WTC11 (cell line): Measurements from ENCODE around the gene TAF15. TPM values are rescaled to one million over a fixed set of nuclear protein-coding genes. Genes with fewer than 3 reads are reported as not detected.

ENCODE experiments used
- ATAC-seq: fragments of 200-7000 bp; cut with Tn5 transposase; 2 replicates; pipeline ENCODE4 v1.10.0; 2021; ENCODE audit warnings: mild to moderate bottlenecking, moderate library complexity
- CTCF ChIA-PET: fragments of 300-600 bp; sonication (Branson Sonifier 250); formaldehyde crosslinking; loops from one replicate; lab custom pipeline; 2021; ENCODE audit warnings: antibody characterized with exemption; lab: Charles Lee
- POLR2A ChIA-PET: fragments of 350-600 bp; sonication (Branson Sonifier 250); formaldehyde crosslinking; loops from one replicate; lab custom pipeline; 2021; ENCODE audit warnings: antibody characterized with exemption; lab: Charles Lee
- DNase-seq: peaks from one replicate; pipeline ENCODE4 v3.0.0; 2021; ENCODE audit warnings: low spot score
- H3K27ac Mint-ChIP-seq: 2 replicates; pipeline ENCODE4 v1.8.0; 2021; ENCODE audit warnings: mixed read lengths
- H3K27me3 Mint-ChIP-seq: 2 replicates; pipeline ENCODE4 v1.8.0; 2021; ENCODE audit warnings: low read depth, mild to moderate bottlenecking, moderate library complexity, mixed read lengths
- H3K36me3 Mint-ChIP-seq: 2 replicates; pipeline ENCODE4 v1.8.0; 2021; ENCODE audit warnings: mixed read lengths
- H3K4me1 Mint-ChIP-seq: 2 replicates; pipeline ENCODE4 v1.8.0; 2022; ENCODE audit warnings: mixed read lengths
- H3K4me3 Mint-ChIP-seq: 2 replicates; pipeline ENCODE4 v1.8.0; 2021; ENCODE audit warnings: mild to moderate bottlenecking, moderate library complexity, mixed read lengths
- H3K9me3 Mint-ChIP-seq: 2 replicates; pipeline ENCODE4 v1.8.0; 2021; ENCODE audit warnings: mixed read lengths
- CREB1 ChIP-seq: sonication (generic); formaldehyde crosslinking; IDR thresholded peaks from 2 replicates; pipeline ENCODE4 v1.8.0; 2023; ENCODE audit warnings: mild to moderate bottlenecking, missing genetic modification reagents
- GRHL2 ChIP-seq: fragments of 250-450 bp; sonication (Bioruptor Pico); IDR thresholded peaks from 2 replicates; pipeline ENCODE4 v1.8.0; 2022; ENCODE audit warnings: mild to moderate bottlenecking, moderate library complexity; ENCODE audit not compliant: insufficient replicate concordance, severe bottlenecking
- JUN ChIP-seq: sonication (generic); formaldehyde crosslinking; IDR thresholded peaks from 2 replicates; pipeline ENCODE4 v1.8.0; 2023; ENCODE audit warnings: mild to moderate bottlenecking, missing genetic modification reagents
- NFATC4 ChIP-seq: fragments of 250-450 bp; sonication (Bioruptor Pico); IDR thresholded peaks from 2 replicates; pipeline ENCODE4 v1.9.0; 2021; ENCODE audit warnings: mild to moderate bottlenecking
- NR1H2 ChIP-seq: sonication (generic); formaldehyde crosslinking; IDR thresholded peaks from 2 replicates; pipeline ENCODE4 v1.9.0; 2021; ENCODE audit warnings: mild to moderate bottlenecking, moderate library complexity, missing genetic modification reagents
- ZNF121 ChIP-seq: sonication (generic); formaldehyde crosslinking; IDR thresholded peaks from 2 replicates; pipeline ENCODE4 v1.8.0; 2023; ENCODE audit warnings: missing genetic modification reagents
- ZNF219 ChIP-seq: sonication (generic); formaldehyde crosslinking; IDR thresholded peaks from 2 replicates; pipeline ENCODE4 v1.8.0; 2023; ENCODE audit warnings: missing genetic modification reagents, mild to moderate bottlenecking, borderline replicate concordance
- ZNF317 ChIP-seq: sonication (generic); formaldehyde crosslinking; IDR thresholded peaks from 2 replicates; pipeline ENCODE4 v1.8.1; 2023; ENCODE audit warnings: low read depth, mild to moderate bottlenecking, moderate library complexity, missing genetic modification reagents, borderline replicate concordance
- total RNA-seq: library from RNA; stranded (reverse); gene quantifications from 3 replicates; pipeline ENCODE4 v1.2.3, GENCODE V29; 2021
- TF ChIP-seq, protein P1 (sequence below): fragments of 250-450 bp; sonication (Bioruptor Pico); IDR thresholded peaks from 2 replicates; pipeline ENCODE4 v1.9.0; 2021; ENCODE audit warnings: mild to moderate bottlenecking
- TF ChIP-seq, protein P2 (sequence below): fragments of 250-450 bp; sonication (Bioruptor Pico); IDR thresholded peaks from 2 replicates; pipeline ENCODE4 v1.8.0; 2021; ENCODE audit warnings: mild to moderate bottlenecking
- TF ChIP-seq, protein P3 (sequence below): sonication (generic); formaldehyde crosslinking; IDR thresholded peaks from 2 replicates; pipeline ENCODE4 v1.8.0; 2023; ENCODE audit warnings: mild to moderate bottlenecking, missing genetic modification reagents
- TF ChIP-seq, protein P4 (sequence below): sonication (generic); formaldehyde crosslinking; IDR thresholded peaks from 2 replicates; pipeline ENCODE4 v1.8.0; 2023; ENCODE audit warnings: missing genetic modification reagents, mild to moderate bottlenecking, borderline replicate concordance
- TF ChIP-seq, protein P5 (sequence below): fragments of 250-450 bp; sonication (Bioruptor Pico); IDR thresholded peaks from 2 replicates; pipeline ENCODE4 v1.9.0; 2021; ENCODE audit warnings: mild to moderate bottlenecking, borderline replicate concordance
- TF ChIP-seq, protein P6 (sequence below): fragments of 250-450 bp; sonication (Bioruptor Pico); conservative IDR thresholded peaks from 2 replicates; pipeline ENCODE4 v1.9.0; 2021; ENCODE audit warnings: mild to moderate bottlenecking

The TAF15 gene
- total RNA-seq, 1 experiment from 2014 or later = 273 TPM

DNA sequence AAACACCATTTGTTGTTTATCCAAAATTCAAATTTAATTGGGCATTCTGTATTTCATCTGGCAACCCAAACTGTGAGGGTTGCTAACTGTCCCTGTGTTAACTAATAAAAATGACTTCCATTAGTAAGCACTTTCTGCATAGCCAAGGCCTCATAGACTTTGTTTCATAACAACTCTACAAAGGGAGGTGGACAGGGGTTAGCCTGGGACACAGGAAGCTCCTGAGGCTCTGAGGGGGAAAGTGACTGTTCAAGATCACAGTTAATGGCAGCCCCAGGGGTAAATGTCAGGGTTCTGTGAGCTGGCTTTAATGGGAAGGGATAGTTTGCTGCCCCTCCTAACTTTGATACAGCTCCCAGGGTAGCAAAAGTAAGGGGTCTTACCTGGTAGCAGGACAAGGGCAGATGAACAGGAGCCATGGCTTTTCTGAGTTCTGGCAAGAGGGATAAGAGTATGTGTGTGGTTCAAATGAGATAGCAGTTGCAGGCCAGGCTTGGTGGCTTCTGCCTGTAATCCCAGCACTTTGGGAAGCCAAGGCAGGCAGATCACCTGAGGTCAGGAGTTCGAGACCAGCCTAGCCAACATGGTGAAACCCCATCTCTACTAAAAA is 57.2 kb downstream of the TAF15 start:
- H3K27ac Mint-ChIP-seq = no peak overlapping the region
- no peak overlapping the region for H3K4me3 Mint-ChIP-seq
- POLR2A ChIA-PET = interaction anchor here (0.8 kb wide), 1 partner anchor 12 kb away, joined by 3 read pairs; no protein-coding TSS in a partner anchor
- H3K36me3 Mint-ChIP-seq = no peaks in the 10 kb centered on the region
- DNase-seq (no peak), ATAC-seq (no peak)
- peaks cover 6% of the 10 kb centered on the region for H3K4me1 Mint-ChIP-seq
- CTCF ChIA-PET = no interaction called here
- TF ChIP-seq, protein P1, sequence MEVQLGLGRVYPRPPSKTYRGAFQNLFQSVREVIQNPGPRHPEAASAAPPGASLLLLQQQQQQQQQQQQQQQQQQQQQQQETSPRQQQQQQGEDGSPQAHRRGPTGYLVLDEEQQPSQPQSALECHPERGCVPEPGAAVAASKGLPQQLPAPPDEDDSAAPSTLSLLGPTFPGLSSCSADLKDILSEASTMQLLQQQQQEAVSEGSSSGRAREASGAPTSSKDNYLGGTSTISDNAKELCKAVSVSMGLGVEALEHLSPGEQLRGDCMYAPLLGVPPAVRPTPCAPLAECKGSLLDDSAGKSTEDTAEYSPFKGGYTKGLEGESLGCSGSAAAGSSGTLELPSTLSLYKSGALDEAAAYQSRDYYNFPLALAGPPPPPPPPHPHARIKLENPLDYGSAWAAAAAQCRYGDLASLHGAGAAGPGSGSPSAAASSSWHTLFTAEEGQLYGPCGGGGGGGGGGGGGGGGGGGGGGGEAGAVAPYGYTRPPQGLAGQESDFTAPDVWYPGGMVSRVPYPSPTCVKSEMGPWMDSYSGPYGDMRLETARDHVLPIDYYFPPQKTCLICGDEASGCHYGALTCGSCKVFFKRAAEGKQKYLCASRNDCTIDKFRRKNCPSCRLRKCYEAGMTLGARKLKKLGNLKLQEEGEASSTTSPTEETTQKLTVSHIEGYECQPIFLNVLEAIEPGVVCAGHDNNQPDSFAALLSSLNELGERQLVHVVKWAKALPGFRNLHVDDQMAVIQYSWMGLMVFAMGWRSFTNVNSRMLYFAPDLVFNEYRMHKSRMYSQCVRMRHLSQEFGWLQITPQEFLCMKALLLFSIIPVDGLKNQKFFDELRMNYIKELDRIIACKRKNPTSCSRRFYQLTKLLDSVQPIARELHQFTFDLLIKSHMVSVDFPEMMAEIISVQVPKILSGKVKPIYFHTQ (CRISPR knock-in tag) = no peak
- no peak for TF ChIP-seq CREB1 (CRISPR knock-in tag)
- TF ChIP-seq NFATC4 (CRISPR knock-in tag) = no peak
- TF ChIP-seq ZNF219 (CRISPR knock-in tag) = no peak
- TF ChIP-seq, protein P2, sequence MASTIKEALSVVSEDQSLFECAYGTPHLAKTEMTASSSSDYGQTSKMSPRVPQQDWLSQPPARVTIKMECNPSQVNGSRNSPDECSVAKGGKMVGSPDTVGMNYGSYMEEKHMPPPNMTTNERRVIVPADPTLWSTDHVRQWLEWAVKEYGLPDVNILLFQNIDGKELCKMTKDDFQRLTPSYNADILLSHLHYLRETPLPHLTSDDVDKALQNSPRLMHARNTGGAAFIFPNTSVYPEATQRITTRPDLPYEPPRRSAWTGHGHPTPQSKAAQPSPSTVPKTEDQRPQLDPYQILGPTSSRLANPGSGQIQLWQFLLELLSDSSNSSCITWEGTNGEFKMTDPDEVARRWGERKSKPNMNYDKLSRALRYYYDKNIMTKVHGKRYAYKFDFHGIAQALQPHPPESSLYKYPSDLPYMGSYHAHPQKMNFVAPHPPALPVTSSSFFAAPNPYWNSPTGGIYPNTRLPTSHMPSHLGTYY (CRISPR knock-in tag) = no peak
- TF ChIP-seq NR1H2 (CRISPR knock-in tag) = no peak
- TF ChIP-seq JUN = no peak
- TF ChIP-seq, all 79 proteins: peak for 0
- Mint-ChIP-seq H3K27me3 (no peaks in the 10 kb centered on the region), H3K9me3 (no peaks in the 10 kb centered on the region)

DNA sequence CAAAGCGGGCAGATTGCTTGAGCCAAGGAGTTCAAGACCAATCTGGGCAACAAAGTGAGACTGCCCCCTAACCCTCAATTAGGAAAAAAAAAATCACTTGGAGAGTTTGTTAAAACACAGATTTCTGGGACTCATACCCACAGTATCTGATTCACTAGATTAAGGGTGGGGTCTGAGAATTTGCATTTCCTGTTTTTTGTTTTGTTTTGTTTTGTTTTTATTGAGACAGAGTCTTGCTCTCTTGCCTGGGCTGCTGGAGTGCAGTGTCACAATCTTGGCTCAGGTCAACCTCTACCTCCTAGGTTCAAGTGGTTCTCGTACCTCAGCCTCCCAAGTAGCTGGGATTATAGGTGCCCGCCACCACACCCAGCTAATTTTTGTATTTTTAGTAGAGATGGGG is 58.3 kb downstream of the TAF15 start:
- Mint-ChIP-seq H3K27ac (no peak overlapping the region), H3K36me3 (no peaks in the 10 kb centered on the region), H3K4me3 (no peak overlapping the region), H3K4me1 (peaks cover 6% of the 10 kb centered on the region), H3K9me3 (no peaks in the 10 kb centered on the region), H3K27me3 (no peaks in the 10 kb centered on the region)
- ATAC-seq (no peak), DNase-seq (no peak)
- ChIA-PET CTCF (no interaction called here), POLR2A (no interaction called here)
- TF ChIP-seq, protein P3, sequence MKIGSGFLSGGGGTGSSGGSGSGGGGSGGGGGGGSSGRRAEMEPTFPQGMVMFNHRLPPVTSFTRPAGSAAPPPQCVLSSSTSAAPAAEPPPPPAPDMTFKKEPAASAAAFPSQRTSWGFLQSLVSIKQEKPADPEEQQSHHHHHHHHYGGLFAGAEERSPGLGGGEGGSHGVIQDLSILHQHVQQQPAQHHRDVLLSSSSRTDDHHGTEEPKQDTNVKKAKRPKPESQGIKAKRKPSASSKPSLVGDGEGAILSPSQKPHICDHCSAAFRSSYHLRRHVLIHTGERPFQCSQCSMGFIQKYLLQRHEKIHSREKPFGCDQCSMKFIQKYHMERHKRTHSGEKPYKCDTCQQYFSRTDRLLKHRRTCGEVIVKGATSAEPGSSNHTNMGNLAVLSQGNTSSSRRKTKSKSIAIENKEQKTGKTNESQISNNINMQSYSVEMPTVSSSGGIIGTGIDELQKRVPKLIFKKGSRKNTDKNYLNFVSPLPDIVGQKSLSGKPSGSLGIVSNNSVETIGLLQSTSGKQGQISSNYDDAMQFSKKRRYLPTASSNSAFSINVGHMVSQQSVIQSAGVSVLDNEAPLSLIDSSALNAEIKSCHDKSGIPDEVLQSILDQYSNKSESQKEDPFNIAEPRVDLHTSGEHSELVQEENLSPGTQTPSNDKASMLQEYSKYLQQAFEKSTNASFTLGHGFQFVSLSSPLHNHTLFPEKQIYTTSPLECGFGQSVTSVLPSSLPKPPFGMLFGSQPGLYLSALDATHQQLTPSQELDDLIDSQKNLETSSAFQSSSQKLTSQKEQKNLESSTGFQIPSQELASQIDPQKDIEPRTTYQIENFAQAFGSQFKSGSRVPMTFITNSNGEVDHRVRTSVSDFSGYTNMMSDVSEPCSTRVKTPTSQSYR (CRISPR knock-in tag) = no peak
- TF ChIP-seq, protein P4, sequence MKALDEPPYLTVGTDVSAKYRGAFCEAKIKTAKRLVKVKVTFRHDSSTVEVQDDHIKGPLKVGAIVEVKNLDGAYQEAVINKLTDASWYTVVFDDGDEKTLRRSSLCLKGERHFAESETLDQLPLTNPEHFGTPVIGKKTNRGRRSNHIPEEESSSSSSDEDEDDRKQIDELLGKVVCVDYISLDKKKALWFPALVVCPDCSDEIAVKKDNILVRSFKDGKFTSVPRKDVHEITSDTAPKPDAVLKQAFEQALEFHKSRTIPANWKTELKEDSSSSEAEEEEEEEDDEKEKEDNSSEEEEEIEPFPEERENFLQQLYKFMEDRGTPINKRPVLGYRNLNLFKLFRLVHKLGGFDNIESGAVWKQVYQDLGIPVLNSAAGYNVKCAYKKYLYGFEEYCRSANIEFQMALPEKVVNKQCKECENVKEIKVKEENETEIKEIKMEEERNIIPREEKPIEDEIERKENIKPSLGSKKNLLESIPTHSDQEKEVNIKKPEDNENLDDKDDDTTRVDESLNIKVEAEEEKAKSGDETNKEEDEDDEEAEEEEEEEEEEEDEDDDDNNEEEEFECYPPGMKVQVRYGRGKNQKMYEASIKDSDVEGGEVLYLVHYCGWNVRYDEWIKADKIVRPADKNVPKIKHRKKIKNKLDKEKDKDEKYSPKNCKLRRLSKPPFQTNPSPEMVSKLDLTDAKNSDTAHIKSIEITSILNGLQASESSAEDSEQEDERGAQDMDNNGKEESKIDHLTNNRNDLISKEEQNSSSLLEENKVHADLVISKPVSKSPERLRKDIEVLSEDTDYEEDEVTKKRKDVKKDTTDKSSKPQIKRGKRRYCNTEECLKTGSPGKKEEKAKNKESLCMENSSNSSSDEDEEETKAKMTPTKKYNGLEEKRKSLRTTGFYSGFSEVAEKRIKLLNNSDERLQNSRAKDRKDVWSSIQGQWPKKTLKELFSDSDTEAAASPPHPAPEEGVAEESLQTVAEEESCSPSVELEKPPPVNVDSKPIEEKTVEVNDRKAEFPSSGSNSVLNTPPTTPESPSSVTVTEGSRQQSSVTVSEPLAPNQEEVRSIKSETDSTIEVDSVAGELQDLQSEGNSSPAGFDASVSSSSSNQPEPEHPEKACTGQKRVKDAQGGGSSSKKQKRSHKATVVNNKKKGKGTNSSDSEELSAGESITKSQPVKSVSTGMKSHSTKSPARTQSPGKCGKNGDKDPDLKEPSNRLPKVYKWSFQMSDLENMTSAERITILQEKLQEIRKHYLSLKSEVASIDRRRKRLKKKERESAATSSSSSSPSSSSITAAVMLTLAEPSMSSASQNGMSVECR (CRISPR knock-in tag) = no peak
- TF ChIP-seq, protein P5, sequence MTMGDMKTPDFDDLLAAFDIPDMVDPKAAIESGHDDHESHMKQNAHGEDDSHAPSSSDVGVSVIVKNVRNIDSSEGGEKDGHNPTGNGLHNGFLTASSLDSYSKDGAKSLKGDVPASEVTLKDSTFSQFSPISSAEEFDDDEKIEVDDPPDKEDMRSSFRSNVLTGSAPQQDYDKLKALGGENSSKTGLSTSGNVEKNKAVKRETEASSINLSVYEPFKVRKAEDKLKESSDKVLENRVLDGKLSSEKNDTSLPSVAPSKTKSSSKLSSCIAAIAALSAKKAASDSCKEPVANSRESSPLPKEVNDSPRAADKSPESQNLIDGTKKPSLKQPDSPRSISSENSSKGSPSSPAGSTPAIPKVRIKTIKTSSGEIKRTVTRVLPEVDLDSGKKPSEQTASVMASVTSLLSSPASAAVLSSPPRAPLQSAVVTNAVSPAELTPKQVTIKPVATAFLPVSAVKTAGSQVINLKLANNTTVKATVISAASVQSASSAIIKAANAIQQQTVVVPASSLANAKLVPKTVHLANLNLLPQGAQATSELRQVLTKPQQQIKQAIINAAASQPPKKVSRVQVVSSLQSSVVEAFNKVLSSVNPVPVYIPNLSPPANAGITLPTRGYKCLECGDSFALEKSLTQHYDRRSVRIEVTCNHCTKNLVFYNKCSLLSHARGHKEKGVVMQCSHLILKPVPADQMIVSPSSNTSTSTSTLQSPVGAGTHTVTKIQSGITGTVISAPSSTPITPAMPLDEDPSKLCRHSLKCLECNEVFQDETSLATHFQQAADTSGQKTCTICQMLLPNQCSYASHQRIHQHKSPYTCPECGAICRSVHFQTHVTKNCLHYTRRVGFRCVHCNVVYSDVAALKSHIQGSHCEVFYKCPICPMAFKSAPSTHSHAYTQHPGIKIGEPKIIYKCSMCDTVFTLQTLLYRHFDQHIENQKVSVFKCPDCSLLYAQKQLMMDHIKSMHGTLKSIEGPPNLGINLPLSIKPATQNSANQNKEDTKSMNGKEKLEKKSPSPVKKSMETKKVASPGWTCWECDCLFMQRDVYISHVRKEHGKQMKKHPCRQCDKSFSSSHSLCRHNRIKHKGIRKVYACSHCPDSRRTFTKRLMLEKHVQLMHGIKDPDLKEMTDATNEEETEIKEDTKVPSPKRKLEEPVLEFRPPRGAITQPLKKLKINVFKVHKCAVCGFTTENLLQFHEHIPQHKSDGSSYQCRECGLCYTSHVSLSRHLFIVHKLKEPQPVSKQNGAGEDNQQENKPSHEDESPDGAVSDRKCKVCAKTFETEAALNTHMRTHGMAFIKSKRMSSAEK (CRISPR knock-in tag) = no peak
- TF ChIP-seq ZNF121 (CRISPR knock-in tag) (no peak), GRHL2 (no peak), ZNF317 (CRISPR knock-in tag) (no peak)
- TF ChIP-seq, protein P6, sequence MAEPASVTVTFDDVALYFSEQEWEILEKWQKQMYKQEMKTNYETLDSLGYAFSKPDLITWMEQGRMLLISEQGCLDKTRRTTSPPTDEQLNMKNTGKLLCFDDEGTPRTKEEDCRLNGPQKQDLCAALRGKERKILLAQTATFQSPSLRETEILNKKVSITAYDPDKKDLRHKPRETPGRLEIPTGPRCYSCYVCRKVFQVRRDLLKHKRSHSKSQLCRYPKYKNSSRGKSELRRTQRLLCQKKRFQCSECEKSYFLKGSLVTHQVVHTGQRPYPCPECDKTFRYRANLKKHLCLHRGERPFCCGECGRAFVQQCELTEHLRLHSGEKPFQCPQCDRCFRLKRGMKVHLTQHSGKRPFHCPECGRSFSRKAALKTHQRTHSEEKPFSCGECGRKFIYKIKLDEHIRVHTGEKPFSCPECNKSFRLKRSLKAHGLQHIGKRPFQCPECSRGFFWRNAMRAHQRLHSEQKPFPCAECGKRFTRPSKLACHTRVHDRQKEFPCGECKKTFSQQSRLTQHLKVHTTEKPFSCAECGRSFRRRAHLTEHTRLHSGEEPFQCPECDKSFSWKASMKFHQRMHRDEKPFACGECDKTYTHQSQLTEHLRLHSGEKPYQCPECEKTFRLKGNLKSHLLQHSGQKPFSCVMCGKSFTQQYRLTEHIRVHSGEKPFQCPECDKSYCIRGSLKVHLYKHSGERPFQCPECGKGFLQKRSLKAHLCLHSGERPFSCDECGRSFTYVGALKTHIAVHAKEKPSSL (CRISPR knock-in tag) = no peak
